HG03575 (cell line): ENCODE data around the gene DSCAML1.

ENCODE experiments used
- ATAC-seq: cut with Tn5 transposase; IDR thresholded peaks from one replicate; pipeline ENCODE4 v1.9.1; 2021; ENCODE audit not compliant: unreplicated experiment, insufficient number of reproducible peaks, low FRiP score; ENCODE audit errors: extremely low read depth

DSCAML1 gene

DNA sequence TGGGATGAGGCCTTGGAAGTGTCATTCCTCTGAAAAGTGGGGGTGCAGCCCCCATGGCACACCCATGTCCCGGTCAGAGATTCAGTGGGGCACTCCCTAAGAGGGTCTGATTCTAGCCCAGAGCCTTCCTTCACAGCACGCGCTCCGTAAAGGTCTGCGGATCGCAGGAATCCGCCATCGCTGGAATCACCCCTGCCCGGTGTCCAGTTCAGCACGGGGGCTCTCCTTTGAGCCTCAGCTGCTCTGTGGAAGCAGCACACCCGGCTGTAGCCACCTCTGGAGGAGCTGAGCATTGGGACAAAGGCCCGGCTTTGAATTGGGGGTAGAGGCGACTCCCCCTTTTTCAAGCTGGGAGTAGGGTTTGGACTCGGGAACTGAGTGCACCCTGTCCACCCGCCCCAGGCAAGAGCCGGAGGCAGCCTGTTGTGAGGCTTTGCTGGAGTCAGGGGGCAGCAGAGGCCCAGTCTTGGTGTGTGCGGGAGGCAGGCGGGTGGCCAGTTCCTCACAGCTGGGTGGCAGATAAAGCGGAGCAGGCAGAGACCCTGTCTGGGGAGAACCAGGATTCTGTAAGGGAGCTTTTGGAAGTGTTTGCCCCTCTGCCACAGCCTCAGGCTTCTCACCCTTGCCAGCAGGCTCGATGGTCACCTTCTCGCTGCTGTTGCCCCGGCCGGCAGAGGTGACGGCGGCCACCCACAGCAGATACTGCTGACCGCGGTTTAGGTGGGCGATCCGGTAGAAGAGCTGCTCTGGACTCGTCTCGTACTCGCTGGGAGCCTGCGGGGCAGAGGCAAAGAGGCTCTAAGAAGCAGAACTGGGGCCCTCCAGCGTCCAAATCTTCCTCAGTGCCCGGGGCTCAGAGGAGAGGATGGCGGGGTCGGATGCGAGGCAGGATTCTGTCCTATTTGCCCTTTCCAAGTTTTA is 353.5 kb downstream of the DSCAML1 start:
- no peak for ATAC-seq

DNA sequence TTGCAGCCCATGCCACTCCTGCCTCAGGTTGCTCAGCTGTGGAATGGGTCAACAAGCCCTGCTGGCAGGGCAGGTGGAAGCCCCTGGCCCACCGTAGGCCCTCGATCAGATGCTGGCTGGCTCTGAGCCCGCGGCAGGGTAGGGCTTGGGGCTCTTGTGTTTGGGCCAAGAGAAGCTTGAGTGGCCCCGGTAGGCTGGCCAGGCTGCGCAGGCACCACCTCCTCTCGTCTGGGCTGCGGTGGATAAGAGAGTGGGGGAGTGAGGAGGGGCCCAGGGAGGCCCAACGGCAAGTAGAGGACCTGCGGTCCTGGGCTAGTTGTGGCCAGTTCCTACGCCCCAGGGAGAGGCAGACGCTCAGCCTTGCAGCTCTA is 354.2 kb downstream of the DSCAML1 start:
- no peak for ATAC-seq

DNA sequence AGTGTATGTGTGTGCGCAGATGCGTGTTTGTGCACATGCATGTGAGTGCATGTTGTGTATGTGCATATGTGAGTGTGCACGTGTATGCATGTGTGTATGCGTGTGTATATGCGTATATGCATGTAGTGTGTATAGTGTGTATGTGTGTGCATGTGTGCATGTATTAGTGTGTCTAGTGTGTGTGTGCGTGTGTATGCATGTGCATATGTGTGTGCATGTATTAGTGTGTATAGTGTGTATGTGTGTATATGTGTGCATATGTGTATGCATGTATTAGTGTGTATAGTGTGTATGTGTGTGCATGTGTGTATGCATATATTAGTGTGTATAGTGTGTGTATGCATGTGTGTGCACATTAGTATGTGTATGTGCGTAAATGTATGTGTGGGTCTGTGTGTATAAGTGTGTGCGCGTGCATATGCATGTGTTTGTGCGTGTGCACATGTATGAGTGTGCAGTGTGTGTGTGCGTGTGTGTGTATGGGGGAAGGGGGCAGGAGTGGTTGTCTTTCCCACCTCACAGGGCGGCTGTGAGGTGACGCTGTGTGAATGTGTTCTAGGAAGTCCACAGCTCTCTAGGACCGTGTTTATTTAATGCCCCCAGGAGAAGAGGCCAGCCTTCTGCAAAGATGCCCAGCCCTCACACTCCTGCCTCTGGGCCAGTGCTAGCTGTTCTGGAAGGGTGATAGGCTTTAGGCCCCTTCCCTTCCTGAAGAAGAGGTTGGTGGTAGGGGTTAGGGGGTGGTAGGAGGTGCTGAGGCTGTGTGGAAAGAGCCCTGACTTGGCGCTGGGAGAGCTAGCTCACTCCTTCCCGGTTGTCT is 354.8 kb downstream of the DSCAML1 start:
- ATAC-seq: no peak

DNA sequence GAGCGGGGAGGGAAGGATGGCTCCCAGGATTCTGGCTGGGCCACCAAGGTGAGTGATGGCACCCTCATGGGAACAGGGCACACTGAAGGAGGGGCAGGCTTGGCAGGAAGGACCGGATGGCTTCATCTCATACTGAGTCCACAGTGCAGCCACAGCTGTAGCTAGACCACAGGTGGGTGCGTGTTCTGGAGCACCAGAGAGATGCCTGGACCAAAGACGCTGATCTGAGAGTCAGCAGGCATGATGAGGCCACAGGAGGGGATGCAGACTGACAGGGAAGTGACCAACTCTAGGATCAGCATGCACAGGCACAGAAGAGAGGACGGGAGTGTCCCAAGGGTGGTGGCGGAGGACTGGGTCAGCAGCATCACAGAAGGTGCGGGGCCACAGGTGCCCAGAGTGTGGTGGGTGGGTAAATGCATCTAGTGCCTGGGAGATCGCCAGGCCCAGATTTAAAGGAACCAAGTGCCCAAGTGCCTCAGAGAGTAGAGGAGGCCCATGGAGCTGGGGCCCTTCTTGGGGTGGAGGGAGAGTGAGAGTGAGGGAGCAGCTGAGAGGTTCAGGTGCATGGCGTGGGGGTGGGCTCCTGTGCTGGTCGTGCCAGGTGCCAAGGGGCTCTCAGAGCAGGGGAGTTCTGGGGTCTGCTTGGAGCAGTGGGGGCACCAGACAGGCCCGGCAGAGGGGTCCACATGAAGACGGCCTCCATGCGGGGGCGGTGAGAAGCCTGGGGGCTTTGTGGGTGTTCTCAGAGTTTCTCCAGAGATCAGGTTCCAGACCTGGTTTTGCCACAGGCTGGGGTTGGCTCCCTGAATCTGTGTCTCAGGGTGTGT is 355.7 kb downstream of the DSCAML1 start:
- ATAC-seq: no peak

DNA sequence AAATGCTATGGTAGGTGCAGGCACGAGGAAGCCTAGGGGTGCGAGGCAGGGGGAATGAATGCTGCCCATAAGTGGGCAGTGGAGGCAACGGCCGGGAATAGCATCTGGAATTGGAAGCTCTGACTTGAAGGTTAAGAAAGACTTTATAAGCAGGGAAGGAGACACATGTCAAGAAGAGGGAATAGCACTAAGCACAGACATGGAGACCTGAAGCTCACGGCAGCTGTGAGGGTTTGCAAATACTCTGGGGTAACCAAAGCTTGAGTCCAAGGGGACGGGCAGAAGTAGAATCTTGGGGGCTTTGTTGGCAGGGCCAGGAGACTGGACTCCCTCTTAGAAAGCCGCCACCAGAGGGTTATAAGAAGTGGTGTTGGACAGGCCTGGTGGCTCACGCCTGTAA is 356.8 kb downstream of the DSCAML1 start:
- no peak for ATAC-seq

GRCh38 chr11:117439256-117439655 is 357.8 kb downstream of the DSCAML1 start:
- ATAC-seq: no peak

DNA sequence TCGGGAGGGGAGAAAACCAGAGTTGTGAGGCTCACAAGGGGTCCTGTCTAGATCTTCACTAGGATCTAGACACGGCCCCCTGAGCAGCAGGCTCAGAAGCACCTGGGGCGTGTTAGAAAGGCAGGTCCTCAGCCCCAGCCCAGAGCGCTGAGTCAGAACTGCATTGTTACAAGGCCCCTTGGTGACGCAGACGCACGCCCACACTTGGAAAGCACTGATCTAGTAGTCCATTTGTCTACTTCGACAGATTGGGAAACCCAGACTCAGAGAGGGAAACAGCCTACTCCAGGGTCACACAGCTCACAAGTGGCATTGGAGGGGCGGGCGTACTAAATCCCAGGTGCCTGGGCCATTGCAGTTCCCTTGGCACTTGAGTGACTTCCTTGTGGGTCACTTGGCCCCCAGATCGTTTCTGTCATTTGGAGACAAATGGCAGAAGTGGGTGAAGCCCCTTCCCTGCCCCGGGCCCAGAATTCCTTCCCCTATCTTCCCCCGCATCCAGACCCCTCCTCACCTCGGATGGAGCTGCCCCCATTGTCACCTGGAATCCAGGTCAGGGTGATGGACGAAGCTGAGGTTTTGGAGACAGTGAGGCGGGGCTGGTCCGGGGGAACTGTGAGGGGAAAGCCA is 358.5 kb downstream of the DSCAML1 start:
- ATAC-seq: no peak

GRCh38 chr11:117437791-117438130 is 359.3 kb downstream of the DSCAML1 start:
- no peak for ATAC-seq

- ATAC-seq: no peak
Observed at GRCh38 chr11:117437041-117437790, 359.8 kb downstream of the DSCAML1 start.

DNA sequence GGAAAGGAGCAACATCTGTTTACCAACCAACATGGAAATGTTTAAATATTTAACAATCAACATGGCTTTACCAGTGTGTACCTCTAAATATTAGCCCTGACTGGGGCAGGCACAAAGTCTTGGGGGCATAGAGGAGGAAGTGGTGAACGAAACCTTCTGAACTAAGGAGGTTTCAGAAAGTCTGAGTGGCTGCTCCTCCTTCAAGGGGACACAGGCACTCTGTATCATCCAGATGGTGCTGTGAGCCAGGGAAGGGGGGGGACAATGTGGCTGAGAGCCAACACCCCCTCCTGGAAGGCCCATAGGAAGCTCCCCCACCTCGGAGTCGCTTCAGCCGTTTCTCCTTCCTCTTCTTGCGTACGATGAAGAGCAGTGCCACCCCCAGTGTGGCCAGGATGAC is 361.7 kb downstream of the DSCAML1 start:
- no peak for ATAC-seq

- no peak for ATAC-seq
Observed at GRCh38 chr11:117434481-117434880, 362.5 kb downstream of the DSCAML1 start.

- ATAC-seq: no peak
Observed at GRCh38 chr11:117433717-117434116, 363.3 kb downstream of the DSCAML1 start.

DNA sequence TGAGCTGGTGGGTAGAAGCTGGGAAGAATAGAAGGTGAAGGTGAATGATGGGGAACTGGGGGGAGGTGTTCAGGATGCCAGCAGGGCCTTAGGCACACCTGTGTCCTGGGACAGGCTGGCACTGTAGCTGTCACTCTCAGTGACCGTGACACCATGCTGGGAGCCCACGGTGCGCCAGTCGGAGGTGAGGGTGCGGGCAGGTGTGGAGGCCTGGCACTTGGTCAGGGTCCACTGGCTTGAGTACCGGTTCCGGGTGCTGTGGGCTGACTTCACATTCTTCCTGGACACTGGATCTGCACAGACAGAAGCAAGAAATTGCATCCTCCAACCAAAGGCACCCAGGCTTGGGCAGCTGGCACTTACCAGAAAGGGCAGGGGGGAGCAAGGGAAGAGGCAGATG is 365.6 kb downstream of the DSCAML1 start:
- no peak for ATAC-seq

GRCh38 chr11:117430293-117430955 is 366.6 kb downstream of the DSCAML1 start:
- ATAC-seq: no peak

DNA sequence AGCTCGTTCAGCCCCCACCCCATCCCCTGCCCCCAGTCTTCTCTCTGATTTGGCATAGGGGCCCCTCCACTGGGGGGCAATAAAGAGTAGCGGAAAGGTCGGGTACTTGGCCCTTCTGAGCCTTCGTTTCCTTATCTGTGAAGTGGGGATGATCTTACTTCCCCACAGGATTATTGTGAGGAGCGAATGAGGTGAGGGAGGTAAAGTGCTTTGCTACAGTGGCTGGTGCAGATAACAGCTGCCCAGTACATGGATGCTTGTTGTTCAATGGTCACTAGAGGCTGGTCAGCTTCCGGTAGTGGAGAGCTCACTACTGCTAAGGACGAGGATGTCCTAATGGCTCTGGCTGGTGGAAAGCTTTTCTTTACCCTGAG is 368.2 kb downstream of the DSCAML1 start:
- no peak for ATAC-seq

DNA sequence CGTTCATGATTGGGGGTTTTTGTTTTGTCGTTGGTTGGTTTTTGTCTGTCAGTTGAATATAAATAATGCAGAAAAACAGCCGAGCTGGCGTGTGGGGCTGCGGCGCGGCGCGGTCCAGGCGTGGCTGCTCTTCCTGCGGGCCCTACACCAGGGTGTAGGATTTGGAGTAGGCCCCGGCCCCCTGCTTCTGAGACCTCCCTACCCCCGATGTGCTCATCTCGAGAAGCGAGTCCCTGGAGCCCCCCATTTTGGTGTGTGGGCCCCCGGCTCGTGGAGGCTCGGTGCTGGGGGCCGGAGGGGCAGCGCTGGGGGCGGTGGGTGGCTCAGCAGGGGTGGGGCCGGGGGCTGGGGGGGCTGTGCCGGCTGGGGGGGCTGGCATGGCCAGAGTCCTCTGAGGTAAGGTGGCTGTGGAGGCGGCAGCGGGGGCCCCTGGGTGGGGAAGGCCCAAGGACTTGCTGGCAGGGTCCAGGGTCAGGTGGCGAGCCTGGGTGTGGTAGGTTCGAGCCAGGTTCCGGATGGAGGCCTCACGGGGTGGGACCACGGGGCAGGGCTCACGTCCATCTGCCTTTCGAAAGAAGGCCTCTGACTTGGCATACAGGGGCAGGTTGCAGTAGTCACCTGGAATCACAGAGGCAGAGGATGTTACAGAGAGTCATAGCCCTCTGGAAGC is 368.7 kb downstream of the DSCAML1 start:
- no peak for ATAC-seq

DNA sequence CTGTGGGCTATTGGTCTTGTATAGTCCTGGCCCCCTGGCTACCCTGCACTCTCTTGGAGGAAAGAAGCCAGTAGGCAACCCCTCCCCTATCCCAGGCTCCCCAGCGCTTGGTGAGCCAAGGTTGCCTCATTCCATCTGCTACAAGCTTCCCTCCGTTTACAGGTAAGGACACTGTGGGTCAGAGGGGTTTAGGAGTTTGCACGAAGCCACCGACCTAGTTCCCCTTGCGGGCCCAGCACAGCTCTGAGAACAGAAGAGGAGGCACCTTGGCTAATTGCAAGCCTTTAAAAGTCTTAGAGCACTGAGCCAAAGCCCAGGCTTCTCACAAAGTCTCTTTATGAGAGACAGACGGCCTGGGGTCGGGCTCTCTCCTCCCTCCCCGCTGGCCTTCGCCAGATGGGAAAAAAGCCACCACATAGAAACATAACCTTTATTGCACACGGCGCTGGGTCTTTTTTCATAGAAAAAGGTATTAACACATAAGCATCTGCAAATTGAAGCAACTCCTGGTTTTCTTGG is 369.6 kb downstream of the DSCAML1 start:
- no peak for ATAC-seq
